HAP-1 (cell line): ENCODE measurements around the gene RGN.
A peak's percentile ranks its signal among the peaks of the same experiment; 100 is the strongest.

Source experiments
- DNase-seq, 2 experiments: peaks; one replicate each; pipeline ENCODE4 v3.0.0-alpha.2; 2016 to 2020; ENCODE audit warnings: low spot score in 2 of 2
- H3K27me3 ChIP-seq: fragments of 250-450 bp; sonication (Bioruptor Pico); 2 replicates; pipeline ENCODE4 v1.5.1; 2020; ENCODE audit warnings: low read depth, mild to moderate bottlenecking, moderate library complexity
- H3K36me3 ChIP-seq: fragments of 250-450 bp; sonication (Bioruptor Pico); replicated peaks from 2 replicates; pipeline ENCODE4 v1.5.1; 2020; ENCODE audit warnings: mild to moderate bottlenecking
- H3K4me1 ChIP-seq: fragments of 250-450 bp; sonication (Bioruptor Pico); 2 replicates; pipeline ENCODE4 v1.5.1; 2020; ENCODE audit warnings: mild to moderate bottlenecking
- H3K4me3 ChIP-seq: fragments of 250-450 bp; sonication (Bioruptor Pico); 2 replicates; pipeline ENCODE4 v1.5.1; 2020; ENCODE audit warnings: mild to moderate bottlenecking, moderate library complexity
- H3K9me3 ChIP-seq: fragments of 250-450 bp; sonication (Bioruptor Pico); 2 replicates; pipeline ENCODE4 v1.5.1; 2020; ENCODE audit warnings: mild to moderate bottlenecking, moderate library complexity
- in situ Hi-C: fragments of 300-500 bp; cut with MboI; formaldehyde crosslinking; loops from 3 replicates; pipeline ENCODE4 v1.14.3; 2020; ENCODE audit warnings: low sequenced_read_pairs, inconsistent platforms, mixed read lengths

Gene RGN

GRCh38 chrX:47078129-47079043 lies at the start of gene RGN:
TSS of gene RGN (plus strand) at chrX:47078443. CDS start at chrX:47081145, 2,702 bp downstream.
- Histone ChIP-seq H3K9me3 (no peaks in the 10 kb centered on the region), H3K4me1 (peaks cover 9% of the 10 kb centered on the region), H3K27me3 (no peaks in the 10 kb centered on the region), H3K36me3 (no peaks in the 10 kb centered on the region), H3K4me3 (no peak within 1 kb of the TSS)
- in situ Hi-C loops, result no loop called here
- no peak for DNase-seq

DNA sequence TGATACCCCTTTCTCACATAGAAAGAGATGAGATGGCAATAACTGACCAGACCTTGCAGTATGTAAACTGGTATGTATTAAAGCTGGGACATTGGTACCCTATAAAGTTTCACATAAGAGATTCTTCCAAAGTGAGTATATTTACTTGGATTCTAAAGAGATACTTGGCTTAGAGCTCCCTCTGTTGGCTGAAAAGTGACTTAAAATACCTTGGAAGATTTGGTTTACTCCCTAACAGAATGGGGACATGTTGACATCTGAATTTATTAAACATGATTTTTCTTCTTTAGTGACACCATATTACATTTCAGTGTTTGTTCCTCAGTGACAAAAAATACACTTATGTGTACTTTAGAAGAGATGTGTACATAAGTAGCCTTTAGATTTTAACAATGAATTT lies 47.9 kb upstream of the RGN start:
- in situ Hi-C loops, result loop anchor here (10.0 kb wide), 1 partner anchor 64 kb away; no protein-coding TSS in a partner anchor
- Histone ChIP-seq H3K4me3 (no peak overlapping the region), H3K36me3 (no peaks in the 10 kb centered on the region; the same call in 1 of the 2 replicates), H3K9me3 (no peaks in the 10 kb centered on the region), H3K27me3 (no peaks in the 10 kb centered on the region), H3K4me1 (peaks cover 7% of the 10 kb centered on the region; the same call in 1 of the 2 replicates)
- peak; percentile 66 to 67 for DNase-seq

GRCh38 chrX:47047989-47048388 lies 30.3 kb upstream of the RGN start:
- H3K27me3 ChIP-seq, result no peaks in the 10 kb centered on the region; the same call in 1 of the 2 replicates
- DNase-seq, result no peak
- no peaks in the 10 kb centered on the region for H3K4me1 ChIP-seq
- H3K4me3 ChIP-seq, result no peak overlapping the region
- H3K9me3 ChIP-seq, result no peaks in the 10 kb centered on the region
- H3K36me3 ChIP-seq, result no peaks in the 10 kb centered on the region
- in situ Hi-C loops, result no loop called here

DNA sequence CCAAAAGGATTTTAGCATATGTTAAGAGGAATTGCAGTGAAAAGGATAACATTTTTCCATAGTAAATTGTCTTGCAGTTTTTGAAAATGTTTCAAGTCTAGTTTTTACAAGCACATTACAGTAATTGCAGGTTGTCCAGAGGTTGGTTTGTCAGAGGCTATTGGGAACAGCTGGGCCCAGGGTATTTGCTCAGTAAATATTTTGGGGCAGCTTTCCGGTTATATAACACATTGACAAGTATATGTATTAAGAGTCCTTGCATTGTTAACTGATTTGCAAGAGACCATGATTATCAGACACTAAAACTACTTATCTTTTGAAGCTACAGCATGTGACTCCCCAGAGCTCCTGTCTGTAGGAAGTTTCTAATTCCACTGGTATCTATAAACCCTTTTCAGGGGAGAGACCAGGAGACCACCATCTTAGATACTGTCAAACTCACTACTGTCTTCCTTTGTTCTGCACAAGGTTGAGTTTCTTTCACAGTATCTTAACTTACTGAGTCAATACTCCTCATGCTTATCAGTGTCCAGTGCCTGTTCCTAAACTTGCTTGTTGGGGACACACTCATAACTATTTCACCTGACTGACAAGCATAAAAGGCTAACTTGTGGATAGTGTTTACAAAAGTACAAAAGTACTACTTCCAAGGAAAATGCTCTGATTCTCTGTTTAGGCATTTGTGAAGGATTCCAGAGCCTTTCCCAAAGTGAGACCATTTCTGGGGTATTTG lies 18.9 kb upstream of the RGN start:
- Histone ChIP-seq H3K36me3 (no peaks in the 10 kb centered on the region; the same call in 1 of the 2 replicates), H3K4me1 (no peaks in the 10 kb centered on the region), H3K9me3 (no peaks in the 10 kb centered on the region), H3K27me3 (no peaks in the 10 kb centered on the region), H3K4me3 (no peak overlapping the region)
- DNase-seq, result no peak
- in situ Hi-C loops, result no loop called here

- no peaks in the 10 kb centered on the region; the same call in 1 of the 2 replicates for H3K36me3 ChIP-seq
- no peaks in the 10 kb centered on the region for H3K9me3 ChIP-seq
- H3K27me3 ChIP-seq, result no peaks in the 10 kb centered on the region
- no peaks in the 10 kb centered on the region for H3K4me1 ChIP-seq
- in situ Hi-C loops, result no loop called here
- DNase-seq, result no peak
- no peak overlapping the region for H3K4me3 ChIP-seq
These were observed 17.5 kb upstream of the RGN start for GRCh38 chrX:47060708-47061107.

GRCh38 chrX:47061238-47061919 lies 16.9 kb upstream of the RGN start:
- Histone ChIP-seq H3K36me3 (no peaks in the 10 kb centered on the region; the same call in 1 of the 2 replicates), H3K4me1 (no peaks in the 10 kb centered on the region), H3K4me3 (no peak overlapping the region), H3K27me3 (no peaks in the 10 kb centered on the region), H3K9me3 (no peaks in the 10 kb centered on the region)
- DNase-seq, result no peak
- in situ Hi-C loops, result no loop called here

DNA sequence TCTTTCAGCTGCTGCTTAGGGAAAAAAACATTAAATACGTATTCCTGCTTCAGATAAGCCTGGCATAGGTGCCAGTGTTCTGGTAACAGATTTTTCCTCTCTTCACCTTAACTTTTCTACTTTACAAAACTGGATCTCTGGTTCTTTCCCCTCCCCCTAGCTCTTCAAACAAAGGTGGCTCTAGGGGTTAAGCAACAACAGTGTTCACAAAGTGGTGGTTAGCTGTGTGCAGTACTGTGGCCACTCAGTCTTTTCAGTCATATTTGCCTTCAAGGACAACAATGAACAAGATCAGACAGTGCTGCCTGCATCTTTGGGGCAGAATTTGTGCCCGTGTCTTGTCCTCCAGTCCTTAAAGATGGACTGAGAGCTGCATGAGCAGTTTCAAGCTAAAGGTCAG lies 15.1 kb upstream of the RGN start:
- no peaks in the 10 kb centered on the region for H3K27me3 ChIP-seq
- H3K4me3 ChIP-seq, result no peak overlapping the region
- H3K36me3 ChIP-seq, result no peaks in the 10 kb centered on the region
- H3K4me1 ChIP-seq, result no peaks in the 10 kb centered on the region
- DNase-seq, result no peak
- H3K9me3 ChIP-seq, result no peaks in the 10 kb centered on the region
- in situ Hi-C loops, result no loop called here

DNA sequence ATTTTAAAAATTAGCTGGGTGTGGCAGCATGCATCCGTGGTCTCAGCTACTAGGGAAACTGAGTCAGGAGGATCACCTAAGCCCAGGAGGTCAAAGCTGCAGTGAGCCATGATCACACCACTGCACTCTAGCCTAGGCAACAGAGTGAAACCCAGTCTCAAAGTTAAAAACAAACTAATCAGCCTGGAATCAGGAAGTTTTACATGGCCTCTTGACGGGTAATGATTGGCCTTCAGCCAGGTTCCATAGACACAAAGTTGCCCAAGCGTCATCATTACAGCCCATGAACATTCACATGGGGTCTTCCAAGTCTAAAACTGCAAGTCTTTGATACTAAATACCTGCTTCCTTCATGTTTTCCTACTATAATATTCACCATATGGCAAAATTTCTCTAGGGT lies 10.0 kb upstream of the RGN start:
- no peak for DNase-seq
- in situ Hi-C loops, result no loop called here
- H3K27me3 ChIP-seq, result no peaks in the 10 kb centered on the region
- H3K4me3 ChIP-seq, result no peak overlapping the region
- H3K9me3 ChIP-seq, result no peaks in the 10 kb centered on the region
- no peaks in the 10 kb centered on the region for H3K36me3 ChIP-seq
- H3K4me1 ChIP-seq, result peaks cover 8% of the 10 kb centered on the region

- Histone ChIP-seq H3K36me3 (no peaks in the 10 kb centered on the region), H3K4me3 (no peak overlapping the region), H3K4me1 (peaks cover 8% of the 10 kb centered on the region), H3K27me3 (no peaks in the 10 kb centered on the region), H3K9me3 (no peaks in the 10 kb centered on the region)
- DNase-seq, result peak; percentile 52 to 58
- in situ Hi-C loops, result no loop called here
These were observed 9.5 kb upstream of the RGN start for GRCh38 chrX:47068720-47069119.

GRCh38 chrX:47080215-47080914 lies 2.1 kb downstream of the RGN start:
- Histone ChIP-seq H3K27me3 (no peaks in the 10 kb centered on the region), H3K4me3 (no peak overlapping the region), H3K4me1 (peaks cover 9% of the 10 kb centered on the region), H3K36me3 (no peaks in the 10 kb centered on the region), H3K9me3 (no peaks in the 10 kb centered on the region)
- DNase-seq, result no peak
- in situ Hi-C loops, result no loop called here

GRCh38 chrX:47080915-47081236 lies 2.6 kb downstream of the RGN start:
- in situ Hi-C loops, result no loop called here
- no peak for DNase-seq
- Histone ChIP-seq H3K9me3 (no peaks in the 10 kb centered on the region), H3K27me3 (no peaks in the 10 kb centered on the region), H3K4me1 (peaks cover 9% of the 10 kb centered on the region), H3K4me3 (no peak overlapping the region), H3K36me3 (no peaks in the 10 kb centered on the region)

GRCh38 chrX:47091149-47091775 lies 13.0 kb downstream of the RGN start:
- H3K36me3 ChIP-seq, result no peaks in the 10 kb centered on the region
- H3K27me3 ChIP-seq, result peaks cover 16% of the 10 kb centered on the region
- peaks cover 9% of the 10 kb centered on the region for H3K4me1 ChIP-seq
- no peak overlapping the region for H3K4me3 ChIP-seq
- peak; percentile 47 to 91 for DNase-seq
- H3K9me3 ChIP-seq, result no peaks in the 10 kb centered on the region
- in situ Hi-C loops, result loop anchor here (10.0 kb wide), 1 partner anchor 56 kb away; no protein-coding TSS in a partner anchor

DNA sequence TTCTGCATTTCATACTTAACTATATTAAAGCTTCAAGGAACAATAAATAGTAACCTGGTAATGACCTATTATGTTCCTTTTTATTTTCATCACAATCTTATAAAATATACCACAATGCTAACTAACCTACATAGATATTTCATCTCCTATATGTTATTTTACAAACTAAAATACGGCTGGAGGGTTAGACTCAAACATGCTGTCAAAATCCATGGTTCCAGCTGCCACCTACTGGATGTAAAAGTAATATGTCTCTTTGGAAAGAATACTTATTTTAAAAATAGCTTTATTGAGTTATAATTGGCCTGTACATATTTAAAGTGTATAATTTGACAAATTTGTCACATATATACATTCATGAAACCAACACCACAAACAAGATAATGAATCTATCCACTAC lies 15.0 kb downstream of the RGN start:
- H3K4me1 ChIP-seq, result peaks cover 9% of the 10 kb centered on the region
- H3K36me3 ChIP-seq, result no peaks in the 10 kb centered on the region
- no peaks in the 10 kb centered on the region for H3K9me3 ChIP-seq
- peaks cover 16% of the 10 kb centered on the region for H3K27me3 ChIP-seq
- H3K4me3 ChIP-seq, result no peak overlapping the region
- DNase-seq, result peak; percentile 40 to 48
- in situ Hi-C loops, result loop anchor here (10.0 kb wide), 1 partner anchor 58 kb away; no protein-coding TSS in a partner anchor
